ENCODE data around the gene SLC23A2. TPM values are rescaled to one million over a fixed set of nuclear protein-coding genes. Genes with fewer than 3 reads are reported as not detected.

Gene SLC23A2
- total RNA-seq, 1 experiment from 2014 or later, result 5.1 TPM

- H3K27me3 ChIP-seq, result no peaks in the 10 kb centered on the region
- H3K4me3 ChIP-seq, result no peak overlapping the region
- DNase-seq, result no peak
- no peaks in the 10 kb centered on the region for H3K9me3 ChIP-seq
- no peaks in the 10 kb centered on the region for H3K36me3 ChIP-seq
Observed at GRCh38 chr20:4813076-4813862, 188.0 kb downstream of the SLC23A2 start.

- no peak overlapping the region for H3K4me3 ChIP-seq
- H3K27me3 ChIP-seq, result no peaks in the 10 kb centered on the region
- DNase-seq, result no peak
- no peaks in the 10 kb centered on the region for H3K9me3 ChIP-seq
- H3K36me3 ChIP-seq, result no peaks in the 10 kb centered on the region
Observed at GRCh38 chr20:4812641-4813075, 188.7 kb downstream of the SLC23A2 start.

GRCh38 chr20:4812216-4812615 lies 189.1 kb downstream of the SLC23A2 start:
- no peaks in the 10 kb centered on the region for H3K27me3 ChIP-seq
- no peak overlapping the region for H3K4me3 ChIP-seq
- H3K9me3 ChIP-seq, result no peaks in the 10 kb centered on the region
- DNase-seq, result no peak
- no peaks in the 10 kb centered on the region for H3K36me3 ChIP-seq

GRCh38 chr20:4811661-4812181 lies 189.6 kb downstream of the SLC23A2 start:
- no peaks in the 10 kb centered on the region for H3K36me3 ChIP-seq
- no peaks in the 10 kb centered on the region for H3K9me3 ChIP-seq
- no peaks in the 10 kb centered on the region for H3K27me3 ChIP-seq
- H3K4me3 ChIP-seq, result no peak overlapping the region
- DNase-seq, result no peak

- Histone ChIP-seq H3K4me3 (no peak overlapping the region), H3K36me3 (no peaks in the 10 kb centered on the region), H3K9me3 (no peaks in the 10 kb centered on the region), H3K27me3 (no peaks in the 10 kb centered on the region)
- DNase-seq, result no peak
Observed at GRCh38 chr20:4811257-4811656, 190.1 kb downstream of the SLC23A2 start.

- Histone ChIP-seq H3K9me3 (no peaks in the 10 kb centered on the region), H3K4me3 (no peak overlapping the region)
- no peak for DNase-seq
Observed at GRCh38 chr20:4810426-4811019, 190.8 kb downstream of the SLC23A2 start.

GRCh38 chr20:4809707-4810106 lies 191.6 kb downstream of the SLC23A2 start:
- Histone ChIP-seq H3K9me3 (no peaks in the 10 kb centered on the region), H3K4me3 (no peak overlapping the region), H3K36me3 (no peaks in the 10 kb centered on the region), H3K27me3 (no peaks in the 10 kb centered on the region)
- DNase-seq, result no peak

More at GRCh38 chr20:4810426-4811019, 190.8 kb downstream of the SLC23A2 start:
- no peaks in the 10 kb centered on the region for H3K27me3 ChIP-seq
- no peaks in the 10 kb centered on the region for H3K36me3 ChIP-seq

GRCh38 chr20:4808872-4809271 lies 192.4 kb downstream of the SLC23A2 start:
- DNase-seq, result no peak
- Histone ChIP-seq H3K27me3 (no peaks in the 10 kb centered on the region), H3K36me3 (no peaks in the 10 kb centered on the region), H3K9me3 (no peaks in the 10 kb centered on the region), H3K4me3 (no peak overlapping the region)

- no peak for DNase-seq
- no peaks in the 10 kb centered on the region for H3K27me3 ChIP-seq
- H3K36me3 ChIP-seq, result no peaks in the 10 kb centered on the region
- no peak overlapping the region for H3K4me3 ChIP-seq
- no peaks in the 10 kb centered on the region for H3K9me3 ChIP-seq
Observed at GRCh38 chr20:4805663-4806449, 195.5 kb downstream of the SLC23A2 start.

- Histone ChIP-seq H3K27me3 (no peaks in the 10 kb centered on the region), H3K9me3 (no peaks in the 10 kb centered on the region), H3K36me3 (no peaks in the 10 kb centered on the region), H3K4me3 (no peak overlapping the region)
- DNase-seq, result no peak
Observed at GRCh38 chr20:4802527-4802926, 198.8 kb downstream of the SLC23A2 start.

Other genes with a start within 250 kb of the SLC23A2 start
- gene RASSF2, start 177.9 kb downstream of the SLC23A2 start, total RNA-seq (2014; rRNA removed; shearing (Covaris generic); ENCODE audit: low replicate concordance), result 6.2 and 6.3 TPM in 2 replicates
- gene TMEM230, start 111.6 kb upstream of the SLC23A2 start, total RNA-seq (2014; rRNA removed; shearing (Covaris generic); ENCODE audit: low replicate concordance), result 69.9 and 72.2 TPM in 2 replicates
- 185 and 256 TPM in 2 replicates for gene PCNA, start 118.4 kb upstream of the SLC23A2 start, total RNA-seq (2014; rRNA removed; shearing (Covaris generic); ENCODE audit: low replicate concordance)
- gene CDS2, start 125.5 kb upstream of the SLC23A2 start, total RNA-seq (2014; rRNA removed; shearing (Covaris generic); ENCODE audit: low replicate concordance), result 3.3 and 4.0 TPM in 2 replicates